ENCODE data around the gene VGLL1. TPM values are rescaled to one million over a fixed set of nuclear protein-coding genes. Genes with fewer than 3 reads are reported as not detected.

Gene VGLL1
- total and polyA plus RNA-seq, 2 experiments from 2014 or later: not detected

GRCh38 chrX:136598631-136599030 is 66.6 kb downstream of the VGLL1 start (continued):
- no peak for TF ChIP-seq ZNF462 (CRISPR knock-in tag; IDR thresholded peaks at IDR 0.05)
- TF ChIP-seq STAT1 (IDR thresholded peaks at IDR 0.05; ENCODE audit: unreplicated experiment): no peak
- TF ChIP-seq JUNB (IDR thresholded peaks at IDR 0.05; ENCODE audit: unreplicated experiment): no peak
- TF ChIP-seq EZH2 (IDR thresholded peaks at IDR 0.05; ENCODE audit: low read depth, unreplicated experiment): no peak
- no peak for TF ChIP-seq ZNF331 (CRISPR knock-in tag; IDR thresholded peaks at IDR 0.05; ENCODE audit: low read depth)
- no peak for TF ChIP-seq ZNF114 (CRISPR knock-in tag; IDR thresholded peaks at IDR 0.05)
- TF ChIP-seq ETS1 (IDR thresholded peaks at IDR 0.05): no peak

GRCh38 chrX:136600059-136600458 is 68.0 kb downstream of the VGLL1 start:
- no peaks in the 10 kb centered on the region for H3K36me3 Mint-ChIP-seq (ENCODE audit: low read depth)
- Histone ChIP-seq H3K4me1 (ENCODE audit: insufficient read depth) (no peaks in the 10 kb centered on the region), H3K36me3 (ENCODE audit: insufficient read depth) (no peaks in the 10 kb centered on the region), H3K27ac (ENCODE audit: low read depth) (no peak overlapping the region), H3K79me2 (replicated peaks; ENCODE audit: insufficient read depth) (no peaks in the 10 kb centered on the region), H3K9me2 (ENCODE audit: insufficient read depth) (no peaks in the 10 kb centered on the region), H2AFZ (no peak overlapping the region), H3K4me2 (no peak overlapping the region), H3K4me3 (no peak overlapping the region), H3F3A (replicated peaks; ENCODE audit: low read depth) (no peaks in the 10 kb centered on the region), H3K27me3 (ENCODE audit: insufficient read depth) (no peaks in the 10 kb centered on the region), H4K20me1 (replicated peaks; ENCODE audit: insufficient read depth) (no peaks in the 10 kb centered on the region)
- ATAC-seq (no peak), DNase-seq (ENCODE audit: low spot score) (no peak)
- no peak overlapping the region for H3K27ac Mint-ChIP-seq
- no peaks in the 10 kb centered on the region for H3K4me1 Mint-ChIP-seq
- H3K27me3 Mint-ChIP-seq (ENCODE audit: insufficient read depth, low read depth, poor library complexity): no peaks in the 10 kb centered on the region
- H3K4me3 Mint-ChIP-seq: no peak overlapping the region
- H3K9me3 Mint-ChIP-seq: no peaks in the 10 kb centered on the region
- TF ChIP-seq JUNB (IDR thresholded peaks at IDR 0.05; ENCODE audit: unreplicated experiment) (no peak), EZH2phosphoT487 (IDR thresholded peaks at IDR 0.05; ENCODE audit: unreplicated experiment) (no peak), POLR2AphosphoS5 (IDR thresholded peaks at IDR 0.05; ENCODE audit: low read depth) (no peak), ETS1 (IDR thresholded peaks at IDR 0.05) (no peak)
